ENCODE results near the gene CACNB4.

Gene CACNB4

GRCh38 chr2:151789055-151789834 lies 309.6 kb downstream of the CACNB4 start:
- no peak for DNase-seq (ENCODE audit: extremely low read depth, low read depth)
- H3K4me3 ChIP-seq (replicated peaks; ENCODE audit: low read depth, low read length), result no peak overlapping the region
- TF ChIP-seq, protein P1, sequence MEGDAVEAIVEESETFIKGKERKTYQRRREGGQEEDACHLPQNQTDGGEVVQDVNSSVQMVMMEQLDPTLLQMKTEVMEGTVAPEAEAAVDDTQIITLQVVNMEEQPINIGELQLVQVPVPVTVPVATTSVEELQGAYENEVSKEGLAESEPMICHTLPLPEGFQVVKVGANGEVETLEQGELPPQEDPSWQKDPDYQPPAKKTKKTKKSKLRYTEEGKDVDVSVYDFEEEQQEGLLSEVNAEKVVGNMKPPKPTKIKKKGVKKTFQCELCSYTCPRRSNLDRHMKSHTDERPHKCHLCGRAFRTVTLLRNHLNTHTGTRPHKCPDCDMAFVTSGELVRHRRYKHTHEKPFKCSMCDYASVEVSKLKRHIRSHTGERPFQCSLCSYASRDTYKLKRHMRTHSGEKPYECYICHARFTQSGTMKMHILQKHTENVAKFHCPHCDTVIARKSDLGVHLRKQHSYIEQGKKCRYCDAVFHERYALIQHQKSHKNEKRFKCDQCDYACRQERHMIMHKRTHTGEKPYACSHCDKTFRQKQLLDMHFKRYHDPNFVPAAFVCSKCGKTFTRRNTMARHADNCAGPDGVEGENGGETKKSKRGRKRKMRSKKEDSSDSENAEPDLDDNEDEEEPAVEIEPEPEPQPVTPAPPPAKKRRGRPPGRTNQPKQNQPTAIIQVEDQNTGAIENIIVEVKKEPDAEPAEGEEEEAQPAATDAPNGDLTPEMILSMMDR (IDR thresholded peaks at IDR 0.05; ENCODE audit: low read depth, low read length, missing control alignments), result no peak

DNA sequence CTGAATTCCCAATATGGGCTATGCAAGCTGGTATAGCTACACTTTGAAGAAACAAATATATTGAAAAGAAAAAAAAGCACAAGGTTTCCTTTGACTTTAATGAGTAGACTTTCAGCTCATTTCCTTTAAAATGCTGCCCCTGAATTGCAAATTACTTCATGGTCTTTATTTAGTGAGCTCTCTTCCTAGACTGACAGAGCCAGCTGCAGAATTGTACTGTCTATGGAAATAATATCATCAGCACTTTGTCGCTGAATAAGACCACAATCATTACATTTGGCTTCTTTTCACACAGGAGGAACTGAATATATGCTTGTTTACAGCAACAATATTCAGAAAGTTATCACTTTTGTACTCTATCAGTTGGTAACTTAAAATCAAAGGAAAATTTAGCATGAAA lies 312.4 kb downstream of the CACNB4 start:
- H3K4me3 ChIP-seq (replicated peaks; ENCODE audit: low read depth, low read length), result no peak overlapping the region
- DNase-seq (ENCODE audit: extremely low read depth, low read depth), result no peak
- TF ChIP-seq, protein P1 (IDR thresholded peaks at IDR 0.05; ENCODE audit: low read depth, low read length, missing control alignments), result no peak

DNA sequence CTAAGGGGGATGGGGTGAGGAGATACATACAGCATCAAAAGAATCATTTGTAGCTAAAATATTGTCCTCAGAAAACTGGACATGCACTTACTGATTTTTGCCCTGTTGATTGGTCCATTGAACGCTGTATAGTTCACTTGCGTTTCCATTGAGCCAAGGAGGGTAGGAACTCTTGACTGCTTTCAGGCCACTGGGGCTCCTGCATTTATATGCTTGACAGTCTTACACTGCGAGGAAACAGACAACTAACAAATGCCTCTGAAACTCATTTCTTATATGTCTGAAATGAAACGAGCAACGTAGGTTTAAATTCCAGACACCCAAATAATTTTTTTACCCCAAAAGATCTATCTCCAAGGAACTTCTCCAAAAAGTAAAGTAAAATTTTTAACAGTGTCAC lies 312.8 kb downstream of the CACNB4 start:
- no peak overlapping the region for H3K4me3 ChIP-seq (replicated peaks; ENCODE audit: low read depth, low read length)
- TF ChIP-seq, protein P1 (IDR thresholded peaks at IDR 0.05; ENCODE audit: low read depth, low read length, missing control alignments), result no peak
- no peak for DNase-seq (ENCODE audit: extremely low read depth, low read depth)

DNA sequence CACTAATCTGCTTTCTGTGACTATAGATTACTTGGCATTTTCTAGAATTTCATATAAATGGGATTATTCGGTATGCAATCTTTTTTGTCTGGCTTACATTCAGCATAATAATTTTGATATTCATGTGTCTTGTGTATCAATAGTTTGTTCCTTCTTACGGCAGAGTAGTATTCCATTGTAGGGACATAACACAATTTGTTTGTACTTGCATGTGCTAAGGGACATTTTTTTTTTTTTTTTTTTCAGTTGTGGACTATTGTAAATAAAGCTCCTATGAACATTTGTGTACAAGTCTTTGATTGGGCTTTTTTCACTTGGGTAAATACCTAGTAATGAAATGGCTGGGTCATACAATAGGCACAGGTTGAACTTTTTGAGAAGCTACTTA lies 315.7 kb downstream of the CACNB4 start:
- H3K4me3 ChIP-seq (replicated peaks; ENCODE audit: low read depth, low read length), result no peak overlapping the region
- TF ChIP-seq, protein P1 (IDR thresholded peaks at IDR 0.05; ENCODE audit: low read depth, low read length, missing control alignments), result no peak
- DNase-seq (ENCODE audit: extremely low read depth, low read depth), result no peak
